Cardiac muscle cell (in vitro differentiated cells and primary cell): Measurements from ENCODE around the gene TIAM2. TPM values are rescaled to one million over a fixed set of nuclear protein-coding genes. Genes with fewer than 3 reads are reported as not detected.

Experiments
- DNase-seq, 2 donors: peaks; one replicate each; pipeline versions ENCODE4 v3.0.0 to v3.0.0-alpha.2; 2010 to 2017; ENCODE audit warnings: low read depth in 1 of 2, low spot score in 1 of 2
- H3K27ac ChIP-seq: fragments of 200-600 bp; sonication (generic); 2 replicates; pipeline ENCODE4 v1.5.1; 2016
- H3K27me3 ChIP-seq: fragments of 200-600 bp; sonication (generic); 2 replicates; pipeline ENCODE4 v1.6.0; 2016; ENCODE audit warnings: control low read depth
- H3K36me3 ChIP-seq: fragments of 200-600 bp; sonication (generic); 2 replicates; pipeline ENCODE4 v1.5.1; 2016; ENCODE audit warnings: control low read depth
- H3K4me1 ChIP-seq: fragments of 200-600 bp; sonication (generic); 2 replicates; pipeline ENCODE4 v1.8.1; 2017; ENCODE audit warnings: low read depth, mild to moderate bottlenecking, mixed run types
- H3K4me3 ChIP-seq: fragments of 200-600 bp; sonication (generic); 2 replicates; pipeline ENCODE4 v1.5.1; 2016; ENCODE audit warnings: mild to moderate bottlenecking
- H3K9me3 ChIP-seq: fragments of 200-600 bp; sonication (generic); 2 replicates; pipeline ENCODE4 v1.5.1; 2017; ENCODE audit warnings: low read depth, mild to moderate bottlenecking, control low read depth
- CTCF ChIP-seq: IDR thresholded peaks from 2 replicates; pipeline ENCODE4 v1.5.1; 2012; ENCODE audit warnings: low read depth, mild to moderate bottlenecking, low read length
- polyA plus RNA-seq: library from polyadenylated mRNA; unstranded; fragments of >200 nt; fragmentation: Nextera tagmentation; extraction: Ambion mirVana; gene quantifications from 2 replicates; pipeline ENCODE4 v1.2.1, GENCODE V29; 2016
- total RNA-seq: library from RNA; depleted of rRNA; stranded (reverse); fragments of >200 nt; gene quantifications from 2 replicates; pipeline ENCODE4 v1.2.3, GENCODE V29; 2016

TIAM2 gene
- total and polyA plus RNA-seq, 2 experiments from 2014 or later: 3.9 to 12.4 TPM

DNA sequence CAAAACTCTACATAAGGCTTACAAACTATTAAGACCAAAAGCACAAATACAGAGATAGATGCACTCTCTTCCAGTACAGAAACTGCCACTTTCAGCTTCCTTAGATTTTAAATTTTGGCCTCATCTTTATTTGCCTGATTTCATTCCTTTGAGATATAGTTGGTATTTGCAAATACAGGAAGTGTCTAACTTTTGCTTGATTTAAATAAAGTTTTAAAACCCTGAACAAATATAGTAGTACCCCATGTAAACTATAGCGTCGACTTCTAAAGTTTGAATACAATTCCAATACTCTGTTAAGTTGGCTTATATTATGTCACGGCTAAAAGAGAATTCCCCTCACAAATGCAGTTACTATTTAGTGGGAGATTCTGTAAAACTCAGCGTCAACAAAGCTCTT is 267.5 kb downstream of the TIAM2 start:
- H3K36me3 ChIP-seq: peaks cover 8% of the 10 kb centered on the region
- H3K4me3 ChIP-seq: no peak overlapping the region

GRCh38 chr6:155263373-155264063 is 268.4 kb downstream of the TIAM2 start, which contains the start of gene CLDN20:
TSS of gene CLDN20 (plus strand) at chr6:155264013. CDS start at chr6:155275720, 11,707 bp downstream.
- TF ChIP-seq CTCF: no peak
- H3K9me3 ChIP-seq: no peaks in the 10 kb centered on the region
- no peak within 1 kb of the TSS for H3K27ac ChIP-seq
- H3K4me3 ChIP-seq: no peak within 1 kb of the TSS
- peaks cover 62% of the 10 kb centered on the region for H3K27me3 ChIP-seq
- no peak for DNase-seq
- peaks cover 2% of the 10 kb centered on the region for H3K4me1 ChIP-seq
- peaks cover 6% of the 10 kb centered on the region for H3K36me3 ChIP-seq

More for the DNA sequence above, 267.5 kb downstream of the TIAM2 start:
- Histone ChIP-seq H3K27me3 (peaks cover 62% of the 10 kb centered on the region), H3K9me3 (no peaks in the 10 kb centered on the region), H3K27ac (no peak overlapping the region), H3K4me1 (peaks cover 7% of the 10 kb centered on the region)
- TF ChIP-seq CTCF: no peak
- no peak for DNase-seq

- no peak for TF ChIP-seq CTCF
- Histone ChIP-seq H3K4me1 (peaks cover 5% of the 10 kb centered on the region), H3K4me3 (no peak overlapping the region), H3K9me3 (no peaks in the 10 kb centered on the region), H3K27ac (no peak overlapping the region), H3K36me3 (peaks cover 6% of the 10 kb centered on the region), H3K27me3 (peaks cover 56% of the 10 kb centered on the region)
- DNase-seq: no peak
Measured at GRCh38 chr6:155264693-155265320, 269.7 kb downstream of the TIAM2 start.

DNA sequence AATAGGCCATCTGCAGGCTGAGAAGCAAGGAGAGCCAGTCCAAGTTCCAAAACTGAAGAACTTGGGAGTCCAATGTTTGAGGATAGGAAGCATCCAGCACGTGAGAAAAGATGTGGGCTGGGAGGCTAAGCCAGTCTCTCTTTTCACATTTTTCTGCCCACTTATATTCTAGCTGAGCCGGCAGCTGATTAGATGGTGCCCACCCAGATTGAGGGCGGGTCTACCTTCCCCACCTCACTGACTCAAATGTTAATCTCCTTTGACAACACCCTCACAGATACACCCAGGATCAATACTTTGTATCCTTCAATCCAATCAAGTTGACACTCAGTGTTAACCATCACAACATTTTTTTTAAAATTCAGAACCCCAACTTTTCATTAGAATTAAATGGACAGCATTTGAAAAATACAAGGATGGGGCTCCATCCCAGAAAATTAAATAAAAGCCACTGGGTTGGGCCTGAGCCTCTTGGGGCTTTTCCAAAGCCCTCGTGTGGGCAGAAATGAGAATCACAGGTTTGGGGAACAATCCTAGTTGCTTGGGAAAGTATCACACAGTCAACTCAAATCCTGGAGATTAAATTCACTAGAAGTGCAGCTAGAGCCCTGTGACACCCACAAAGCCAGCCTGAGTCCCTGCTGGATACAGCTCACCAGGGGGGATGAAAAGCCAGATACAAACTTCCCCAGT is 270.9 kb downstream of the TIAM2 start:
- Histone ChIP-seq H3K27ac (no peak overlapping the region), H3K4me3 (no peak overlapping the region), H3K27me3 (peaks cover 58% of the 10 kb centered on the region), H3K36me3 (no peaks in the 10 kb centered on the region), H3K4me1 (peaks cover 5% of the 10 kb centered on the region), H3K9me3 (no peaks in the 10 kb centered on the region)
- DNase-seq: no peak
- TF ChIP-seq CTCF: no peak

- no peak overlapping the region for H3K4me3 ChIP-seq
- no peaks in the 10 kb centered on the region for H3K9me3 ChIP-seq
- DNase-seq: no peak
- H3K36me3 ChIP-seq: peaks cover 5% of the 10 kb centered on the region
- H3K27me3 ChIP-seq: peaks cover 58% of the 10 kb centered on the region
- no peak for TF ChIP-seq CTCF
- peaks cover 5% of the 10 kb centered on the region for H3K4me1 ChIP-seq
- H3K27ac ChIP-seq: no peak overlapping the region
Measured at GRCh38 chr6:155267411-155267810, 272.3 kb downstream of the TIAM2 start.
